ENCODE measurements around the gene TTC23.

- TF ChIP-seq POLR2AphosphoS5 (IDR thresholded peaks at IDR 0.05; ENCODE audit: borderline replicate concordance, low read depth, low read length) (no peak), EZH2 (IDR thresholded peaks at IDR 0.05) (no peak), FOXP2 (optimal IDR thresholded peaks at IDR 0.05; ENCODE audit: control extremely low read depth, extremely low read length, insufficient read depth) (no peak)
Measured at GRCh38 chr15:99238849-99239248, 10.5 kb downstream of the TTC23 start.
